GM20431 (cell line): Measurements from ENCODE around the gene ADRA2C.

ENCODE experiments used
- in situ Hi-C: fragments of 300-500 bp; cut with MseI, MboI; formaldehyde crosslinking; loops from one replicate; pipeline ENCODE4 v1.15.0; 2020; ENCODE audit warnings: low sequenced_read_pairs; ENCODE audit not compliant: unreplicated experiment

The ADRA2C gene

DNA sequence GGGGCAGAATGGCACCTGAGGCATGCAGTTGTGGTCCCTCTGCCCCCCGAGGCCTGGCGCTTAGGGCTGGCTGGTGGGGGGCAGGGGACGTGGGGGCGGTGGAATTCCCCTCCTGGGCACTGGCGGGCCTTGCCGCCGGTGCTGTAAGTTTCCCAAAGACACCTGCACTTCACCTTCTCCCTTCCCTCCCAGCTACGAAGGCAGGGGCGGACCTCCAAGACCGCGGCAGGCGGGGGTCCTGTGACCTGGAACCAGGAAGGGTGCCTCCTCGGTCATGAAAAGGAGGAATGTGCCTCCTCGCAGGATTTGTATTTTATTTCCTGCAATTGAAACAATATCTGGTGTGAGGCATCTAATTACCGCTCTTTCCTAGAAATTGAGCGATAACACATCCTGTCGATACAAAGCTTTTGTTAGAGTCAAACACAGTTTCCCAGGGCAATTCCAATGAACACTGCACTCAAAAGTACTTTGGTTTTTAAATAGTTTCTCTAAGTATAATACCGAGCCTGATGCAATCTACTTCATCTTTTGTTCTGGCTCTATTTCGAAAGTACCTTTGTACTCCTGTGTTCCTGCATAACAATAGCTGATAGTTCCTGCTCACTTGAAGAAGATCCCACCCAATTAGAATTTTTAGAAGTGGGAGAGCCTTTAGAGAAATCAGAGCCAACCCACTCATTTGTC lies 12.3 kb upstream of the ADRA2C start:
- in situ Hi-C loops, result no loop called here

GRCh38 chr4:3756343-3757059 lies 9.7 kb upstream of the ADRA2C start:
- in situ Hi-C loops, result no loop called here

- in situ Hi-C loops, result no loop called here
Measured at GRCh38 chr4:3759236-3759635, 6.9 kb upstream of the ADRA2C start.

GRCh38 chr4:3760346-3760745 lies 5.8 kb upstream of the ADRA2C start:
- in situ Hi-C loops, result no loop called here

GRCh38 chr4:3760841-3761240 lies 5.3 kb upstream of the ADRA2C start:
- in situ Hi-C loops, result no loop called here

GRCh38 chr4:3762264-3762663 lies 3.9 kb upstream of the ADRA2C start:
- in situ Hi-C loops, result no loop called here

DNA sequence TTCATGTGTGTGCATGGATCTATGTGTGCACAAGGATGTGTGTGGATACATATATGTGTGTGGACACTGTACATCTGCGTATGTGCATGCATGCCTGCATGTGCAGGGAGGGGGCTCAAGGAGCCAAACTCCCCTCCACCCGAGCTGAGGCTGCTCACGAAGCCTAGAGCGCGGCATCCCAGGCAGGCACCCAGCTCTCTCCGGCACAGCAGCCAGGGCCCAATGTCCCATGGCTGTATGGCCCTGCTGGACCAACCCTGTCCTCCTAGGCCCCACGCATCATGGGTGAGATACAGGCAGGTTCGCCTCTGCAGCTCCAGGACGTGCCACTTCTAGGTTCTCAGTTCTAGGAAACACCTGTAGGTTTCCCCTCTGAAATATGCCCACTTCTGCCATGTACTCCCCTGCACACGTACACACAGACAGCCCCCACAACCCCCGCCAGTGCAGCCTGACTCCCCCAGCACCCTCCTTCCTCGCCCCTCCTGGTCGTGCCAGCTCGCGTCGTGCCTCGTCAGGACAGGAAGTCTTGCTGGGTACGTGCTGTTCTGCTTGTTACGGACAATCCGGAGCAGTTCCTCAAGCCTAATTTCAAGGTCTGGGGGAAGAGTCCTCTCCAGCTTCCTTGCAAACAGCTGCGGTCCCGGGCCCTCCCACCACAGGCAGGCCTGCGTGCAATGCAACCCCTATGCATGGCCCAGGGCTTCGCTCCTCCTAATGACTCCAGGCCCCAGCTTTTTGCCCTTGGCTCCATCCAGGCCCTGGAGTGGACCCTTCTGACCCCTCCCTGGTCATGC lies 3.2 kb upstream of the ADRA2C start:
- in situ Hi-C loops, result no loop called here

- in situ Hi-C loops, result no loop called here
Measured at GRCh38 chr4:3765271-3766035, 732 bp upstream of the ADRA2C start.

DNA sequence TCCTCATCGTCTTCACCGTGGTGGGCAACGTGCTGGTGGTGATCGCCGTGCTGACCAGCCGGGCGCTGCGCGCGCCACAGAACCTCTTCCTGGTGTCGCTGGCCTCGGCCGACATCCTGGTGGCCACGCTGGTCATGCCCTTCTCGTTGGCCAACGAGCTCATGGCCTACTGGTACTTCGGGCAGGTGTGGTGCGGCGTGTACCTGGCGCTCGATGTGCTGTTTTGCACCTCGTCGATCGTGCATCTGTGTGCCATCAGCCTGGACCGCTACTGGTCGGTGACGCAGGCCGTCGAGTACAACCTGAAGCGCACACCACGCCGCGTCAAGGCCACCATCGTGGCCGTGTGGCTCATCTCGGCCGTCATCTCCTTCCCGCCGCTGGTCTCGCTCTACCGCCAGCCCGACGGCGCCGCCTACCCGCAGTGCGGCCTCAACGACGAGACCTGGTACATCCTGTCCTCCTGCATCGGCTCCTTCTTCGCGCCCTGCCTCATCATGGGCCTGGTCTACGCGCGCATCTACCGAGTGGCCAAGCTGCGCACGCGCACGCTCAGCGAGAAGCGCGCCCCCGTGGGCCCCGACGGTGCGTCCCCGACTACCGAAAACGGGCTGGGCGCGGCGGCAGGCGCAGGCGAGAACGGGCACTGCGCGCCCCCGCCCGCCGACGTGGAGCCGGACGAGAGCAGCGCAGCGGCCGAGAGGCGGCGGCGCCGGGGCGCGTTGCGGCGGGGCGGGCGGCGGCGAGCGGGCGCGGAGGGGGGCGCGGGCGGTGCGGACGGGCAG lies 792 bp downstream of the ADRA2C start:
- in situ Hi-C loops, result no loop called here

GRCh38 chr4:3767570-3768288 lies 1.5 kb downstream of the ADRA2C start:
- in situ Hi-C loops, result no loop called here

- in situ Hi-C loops, result no loop called here
Measured at GRCh38 chr4:3768842-3769641, 2.9 kb downstream of the ADRA2C start.

DNA sequence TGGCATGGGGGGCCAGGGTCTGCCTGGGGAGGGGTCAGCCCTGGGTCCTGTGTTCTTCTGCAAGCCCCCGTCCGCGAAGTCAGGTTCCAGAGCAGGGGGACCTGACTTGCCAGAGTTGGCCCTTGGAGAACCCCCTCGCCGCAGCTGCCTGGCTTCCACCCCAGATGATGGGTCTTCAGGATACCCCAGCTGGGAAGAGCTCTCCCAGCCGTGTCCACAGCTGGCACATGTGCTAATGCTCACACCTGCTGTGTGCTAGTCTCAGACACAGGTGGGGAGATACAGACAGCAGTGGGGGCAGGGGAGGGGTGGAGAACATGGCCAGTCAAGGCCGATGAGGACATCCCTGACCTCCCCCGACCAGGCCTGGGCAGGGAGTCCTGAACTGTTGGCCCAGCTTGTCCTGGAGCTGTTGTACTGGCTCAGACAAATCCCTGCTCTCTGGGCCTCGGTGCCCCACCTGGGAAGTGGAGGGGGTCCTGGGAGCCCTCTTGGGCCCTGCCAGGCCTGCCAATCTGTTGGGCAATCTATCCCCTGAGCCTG lies 3.5 kb downstream of the ADRA2C start:
- in situ Hi-C loops, result no loop called here

GRCh38 chr4:3770323-3771163 lies 4.4 kb downstream of the ADRA2C start:
- in situ Hi-C loops, result no loop called here

DNA sequence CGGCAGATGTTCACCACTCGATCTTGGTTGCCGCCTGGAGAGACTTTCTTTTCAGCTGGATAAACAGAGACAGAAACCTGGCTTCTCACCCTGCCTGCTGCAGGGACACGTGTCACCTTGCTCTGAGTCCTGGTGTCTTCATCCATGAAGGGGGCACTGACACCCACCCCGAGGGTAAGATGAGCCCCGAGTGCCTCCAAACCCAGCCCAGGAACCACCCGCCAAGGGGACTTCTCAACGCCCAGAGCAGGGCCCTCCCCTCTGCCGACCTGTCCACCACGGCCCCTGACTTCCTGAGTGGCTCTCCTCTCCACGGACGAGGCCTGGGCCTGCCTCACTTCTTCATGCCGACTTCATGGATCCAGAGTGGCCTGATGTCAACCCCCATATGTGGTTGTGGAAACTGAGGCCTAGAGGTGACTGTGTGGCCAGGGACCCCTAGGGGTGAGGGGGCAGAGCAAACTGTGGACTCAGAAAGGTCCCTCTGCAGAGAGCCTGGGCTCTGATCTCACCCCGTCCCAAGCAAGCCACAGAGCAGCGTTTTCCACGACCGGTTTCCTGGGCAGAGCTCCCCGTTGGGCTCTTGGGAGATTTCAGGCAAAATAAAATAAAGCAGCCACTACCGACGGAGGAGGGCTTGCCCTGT lies 5.1 kb downstream of the ADRA2C start:
- in situ Hi-C loops, result no loop called here

- in situ Hi-C loops, result no loop called here
Measured at GRCh38 chr4:3771939-3772495, 5.8 kb downstream of the ADRA2C start.

DNA sequence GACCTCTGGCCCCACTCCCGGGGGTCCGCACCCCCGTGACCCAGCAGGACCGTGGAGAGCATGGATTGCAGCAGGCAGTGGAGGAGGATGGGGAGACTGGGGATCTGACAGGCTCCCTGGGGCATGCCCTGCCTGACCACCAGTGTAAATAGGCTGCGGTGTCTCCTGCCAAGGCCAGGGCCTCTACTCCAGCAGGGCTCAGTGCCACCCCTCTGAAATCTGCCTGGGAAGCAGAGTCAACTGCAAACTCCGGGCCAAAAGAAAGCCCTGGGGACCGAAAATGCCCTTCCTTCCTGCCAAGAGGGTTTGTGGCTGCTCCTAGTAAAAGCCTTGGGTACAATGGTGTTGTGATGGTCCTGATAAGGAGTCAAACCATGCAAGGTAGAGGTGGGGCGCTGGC lies 6.4 kb downstream of the ADRA2C start:
- in situ Hi-C loops, result no loop called here
